IPS DF 4.7 (cell line): Measurements from ENCODE around the gene NRN1L.

Experiments used
- DNase-seq: peaks from one replicate; pipeline ENCODE4 v3.0.0-alpha.2; 2013; ENCODE audit warnings: low spot score; ENCODE audit errors: extremely low read depth

NRN1L gene

GRCh38 chr16:67915831-67916723, 31.4 kb downstream of the NRN1L start:
- DNase-seq, result no peak

GRCh38 chr16:67917140-67917851, 32.6 kb downstream of the NRN1L start:
- DNase-seq, result no peak

GRCh38 chr16:67917852-67918236, 33.2 kb downstream of the NRN1L start:
- no peak for DNase-seq

- no peak for DNase-seq
Observed at GRCh38 chr16:67919622-67920221, 35.0 kb downstream of the NRN1L start.

GRCh38 chr16:67922221-67922620, 37.5 kb downstream of the NRN1L start:
- no peak for DNase-seq

GRCh38 chr16:67922740-67923139, 38.1 kb downstream of the NRN1L start:
- no peak for DNase-seq

- no peak for DNase-seq
Observed at GRCh38 chr16:67923414-67924116, 38.9 kb downstream of the NRN1L start.

GRCh38 chr16:67924140-67924906, 39.6 kb downstream of the NRN1L start:
- no peak for DNase-seq

- no peak for DNase-seq
Observed at GRCh38 chr16:67926181-67926750, 41.6 kb downstream of the NRN1L start.

- DNase-seq, result no peak
Observed at GRCh38 chr16:67927131-67927941, 42.7 kb downstream of the NRN1L start.

GRCh38 chr16:67928147-67928546, 43.5 kb downstream of the NRN1L start:
- no peak for DNase-seq

- DNase-seq, result no peak
Observed at GRCh38 chr16:67928561-67929364, 44.1 kb downstream of the NRN1L start.

- DNase-seq, result no peak
Observed at GRCh38 chr16:67930191-67930590, 45.5 kb downstream of the NRN1L start.

- DNase-seq, result no peak
Observed at GRCh38 chr16:67930678-67931211, 46.1 kb downstream of the NRN1L start.

GRCh38 chr16:67931712-67932461, 47.2 kb downstream of the NRN1L start, which contains the start of gene CTRL:
CTRL (minus strand) TSS chr16:67931862; CDS start chr16:67931852, 10 bp downstream.
- no peak for DNase-seq

- no peak for DNase-seq
Observed at GRCh38 chr16:67932462-67932840, 47.8 kb downstream of the NRN1L start.

- no peak for DNase-seq
Observed at GRCh38 chr16:67933805-67934204, 49.1 kb downstream of the NRN1L start.
